OCI-LY3 (cell line): Measurements from ENCODE around the gene CORO6.

Source experiments
- H2AFZ ChIP-seq: fragments of 200-600, 300-600 bp; shearing (Covaris generic); 2 replicates; pipeline ENCODE4 v1.6.0; 2014; ENCODE audit warnings: antibody characterized with exemption, low read depth, low read length
- H3K27ac ChIP-seq: fragments of 200-600, 300-600 bp; sonication (generic); 2 replicates; pipeline ENCODE4 v1.5.1; 2014; ENCODE audit warnings: mild to moderate bottlenecking, low read length, moderate library complexity, mixed read lengths
- H3K27me3 ChIP-seq: fragments of 200-600, 300-600 bp; sonication (generic); 2 replicates; pipeline ENCODE4 v1.6.1; 2014; ENCODE audit warnings: low read depth, low read length, mixed read lengths
- H3K36me3 ChIP-seq: fragments of 200-600, 300-600 bp; sonication (generic); replicated peaks from 2 replicates; pipeline ENCODE3; 2014; ENCODE audit warnings: low read depth, low read length, mixed read lengths
- H3K4me1 ChIP-seq: fragments of 300-600, 200-600 bp; sonication (generic); 2 replicates; pipeline ENCODE4 v1.6.1; 2014; ENCODE audit warnings: low read length, mixed read lengths
- H3K4me2 ChIP-seq: fragments of 200-600, 300-600 bp; sonication (generic); 2 replicates; pipeline ENCODE4 v1.6.1; 2014; ENCODE audit warnings: low read length, mixed read lengths
- H3K4me3 ChIP-seq: fragments of 300-600, 200-600 bp; sonication (generic); 2 replicates; pipeline ENCODE4 v1.5.1; 2014; ENCODE audit warnings: antibody characterized with exemption, mild to moderate bottlenecking, low read length, moderate library complexity
- H3K79me2 ChIP-seq: fragments of 300-600, 200-600 bp; shearing (Covaris generic); 2 replicates; pipeline ENCODE4 v1.6.1; 2014; ENCODE audit warnings: mild to moderate bottlenecking, low read length, mixed read lengths
- H3K9ac ChIP-seq: fragments of 300-600, 200-600 bp; shearing (Covaris generic); 2 replicates; pipeline ENCODE4 v1.6.0; 2014; ENCODE audit warnings: mild to moderate bottlenecking, low read length, moderate library complexity
- H3K9me3 ChIP-seq: fragments of 200-600, 300-600 bp; shearing (Covaris generic); 2 replicates; pipeline ENCODE4 v1.6.1; 2014; ENCODE audit warnings: low read length, mixed read lengths; ENCODE audit not compliant: insufficient read depth
- H4K20me1 ChIP-seq: fragments of 200-600, 300-600 bp; sonication (generic); 2 replicates; pipeline ENCODE4 v1.6.1; 2016; ENCODE audit warnings: low read length, mixed read lengths; ENCODE audit not compliant: insufficient read depth
- EZH2phosphoT487 ChIP-seq: fragments of 200-600 bp; shearing (Covaris generic); IDR thresholded peaks from 2 replicates; pipeline ENCODE4 v1.6.1; 2018; ENCODE audit warnings: antibody characterized with exemption, mixed run types, low read depth
- TF ChIP-seq, protein P1 (sequence below): fragments of 200-600, 300-600 bp; sonication (generic); IDR thresholded peaks from 2 replicates; pipeline ENCODE4 v1.5.1; 2014; ENCODE audit warnings: antibody characterized with exemption, low read length, low read depth

Gene CORO6

DNA sequence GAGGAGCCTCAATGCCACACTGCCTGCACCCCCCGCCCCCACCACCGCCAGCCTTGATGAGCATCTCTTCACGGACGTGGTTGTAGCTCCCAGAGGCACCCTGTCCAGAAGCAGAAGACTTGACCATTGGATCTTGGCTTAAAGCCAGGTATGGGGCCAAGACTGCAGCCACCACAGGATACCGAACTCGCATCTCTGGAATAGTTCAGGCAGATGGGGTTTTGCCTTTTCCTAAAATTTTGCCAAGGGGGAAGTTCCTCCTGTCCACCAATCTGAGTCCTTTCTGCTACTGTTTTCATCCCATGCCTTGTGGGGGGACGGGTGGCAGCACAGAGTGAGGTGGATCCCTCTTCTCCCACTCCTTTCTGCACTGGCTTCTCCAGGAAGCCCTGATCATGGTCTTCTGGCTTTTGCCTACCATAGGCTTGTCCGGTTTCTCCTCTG lies 939 bp downstream of the CORO6 start:
- TF ChIP-seq, protein P1, sequence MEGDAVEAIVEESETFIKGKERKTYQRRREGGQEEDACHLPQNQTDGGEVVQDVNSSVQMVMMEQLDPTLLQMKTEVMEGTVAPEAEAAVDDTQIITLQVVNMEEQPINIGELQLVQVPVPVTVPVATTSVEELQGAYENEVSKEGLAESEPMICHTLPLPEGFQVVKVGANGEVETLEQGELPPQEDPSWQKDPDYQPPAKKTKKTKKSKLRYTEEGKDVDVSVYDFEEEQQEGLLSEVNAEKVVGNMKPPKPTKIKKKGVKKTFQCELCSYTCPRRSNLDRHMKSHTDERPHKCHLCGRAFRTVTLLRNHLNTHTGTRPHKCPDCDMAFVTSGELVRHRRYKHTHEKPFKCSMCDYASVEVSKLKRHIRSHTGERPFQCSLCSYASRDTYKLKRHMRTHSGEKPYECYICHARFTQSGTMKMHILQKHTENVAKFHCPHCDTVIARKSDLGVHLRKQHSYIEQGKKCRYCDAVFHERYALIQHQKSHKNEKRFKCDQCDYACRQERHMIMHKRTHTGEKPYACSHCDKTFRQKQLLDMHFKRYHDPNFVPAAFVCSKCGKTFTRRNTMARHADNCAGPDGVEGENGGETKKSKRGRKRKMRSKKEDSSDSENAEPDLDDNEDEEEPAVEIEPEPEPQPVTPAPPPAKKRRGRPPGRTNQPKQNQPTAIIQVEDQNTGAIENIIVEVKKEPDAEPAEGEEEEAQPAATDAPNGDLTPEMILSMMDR = no peak
- no peak for TF ChIP-seq EZH2phosphoT487
- H3K9ac ChIP-seq = peak overlapping the region; percentile 36; the same call in 1 of the 2 replicates
- H3K9me3 ChIP-seq = no peaks in the 10 kb centered on the region
- no peaks in the 10 kb centered on the region for H3K79me2 ChIP-seq
- H2AFZ ChIP-seq = no peak overlapping the region
- H3K4me3 ChIP-seq = peak overlapping the region; percentile 80
- H3K4me1 ChIP-seq = peaks cover 7% of the 10 kb centered on the region; the same call in 1 of the 2 replicates
- H3K36me3 ChIP-seq = no peaks in the 10 kb centered on the region
- peak overlapping the region; percentile 69 for H3K4me2 ChIP-seq
- no peaks in the 10 kb centered on the region; the same call in 1 of the 2 replicates for H3K27me3 ChIP-seq
- no peak overlapping the region for H3K27ac ChIP-seq
- H4K20me1 ChIP-seq = 0 out of 2 replicates have a peak, but pooled peaks cover 1% of the 10 kb centered on the region

DNA sequence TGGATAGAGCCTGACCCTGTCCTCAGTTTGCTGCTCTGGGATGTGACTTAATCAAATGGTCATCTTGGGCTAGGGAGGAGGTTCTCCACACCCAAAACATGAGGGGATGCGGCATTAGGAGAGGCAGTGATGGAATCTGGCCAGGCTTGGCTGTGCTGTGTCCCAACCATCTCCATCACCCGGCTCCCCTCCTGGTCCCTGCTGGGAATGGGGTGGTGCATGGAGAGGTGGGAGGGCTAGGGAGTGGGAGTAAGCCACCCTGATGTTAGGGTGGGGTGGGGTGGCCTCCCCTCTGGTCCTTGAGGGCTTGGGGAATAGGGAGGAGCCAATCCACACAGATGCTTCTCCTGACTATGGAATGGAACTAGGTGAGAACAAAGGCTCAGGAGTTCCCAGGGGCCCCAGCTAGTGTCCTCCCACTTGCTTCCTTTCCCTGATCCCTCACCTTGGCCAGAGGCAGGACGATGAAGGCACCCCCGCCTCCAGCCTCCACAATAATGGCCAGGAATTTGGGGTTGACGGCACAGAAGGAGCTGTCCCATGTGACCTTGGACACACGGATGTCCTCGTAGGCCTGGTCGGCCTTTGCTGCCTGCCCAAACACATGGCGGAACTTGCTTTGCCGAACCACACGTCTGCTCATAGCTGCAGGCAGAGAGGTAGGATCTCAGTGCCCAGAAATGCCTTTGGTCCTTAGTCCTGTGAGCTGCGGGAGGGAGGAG lies 1.8 kb downstream of the CORO6 start:
- no peak overlapping the region for H3K4me3 ChIP-seq
- peaks cover 6% of the 10 kb centered on the region for H4K20me1 ChIP-seq
- no peak overlapping the region for H3K4me2 ChIP-seq
- no peaks in the 10 kb centered on the region for H3K79me2 ChIP-seq
- TF ChIP-seq, protein P1 = no peak
- no peak for TF ChIP-seq EZH2phosphoT487
- H3K9ac ChIP-seq = no peak overlapping the region
- H3K36me3 ChIP-seq = no peaks in the 10 kb centered on the region
- no peaks in the 10 kb centered on the region for H3K9me3 ChIP-seq
- H3K27me3 ChIP-seq = no peaks in the 10 kb centered on the region; the same call in 1 of the 2 replicates
- H2AFZ ChIP-seq = no peak overlapping the region
- H3K4me1 ChIP-seq = peaks cover 8% of the 10 kb centered on the region; the same call in 1 of the 2 replicates
- H3K27ac ChIP-seq = no peak overlapping the region

DNA sequence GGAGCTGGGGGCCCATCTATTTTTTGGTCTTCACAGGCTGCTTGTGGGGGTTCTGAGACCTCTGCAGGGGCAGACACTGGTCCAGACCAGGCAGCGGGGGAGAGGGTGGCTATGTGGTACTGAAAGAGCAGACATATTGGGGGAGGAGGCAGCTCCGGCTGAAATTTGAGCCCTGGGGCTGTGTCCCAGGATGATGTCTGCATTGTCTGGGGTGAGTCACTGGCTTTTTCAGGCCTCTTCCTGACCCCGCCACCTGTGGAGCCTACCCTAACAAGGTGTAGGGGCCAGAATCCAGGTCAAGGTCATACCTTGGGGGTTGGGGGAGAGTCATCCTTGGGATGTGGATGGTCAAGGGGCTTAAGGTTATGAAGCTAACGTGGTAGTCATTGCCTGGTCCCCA lies 2.4 kb downstream of the CORO6 start:
- H3K27ac ChIP-seq = no peak overlapping the region
- no peaks in the 10 kb centered on the region for H3K79me2 ChIP-seq
- no peaks in the 10 kb centered on the region for H3K36me3 ChIP-seq
- H4K20me1 ChIP-seq = peaks cover 6% of the 10 kb centered on the region
- no peaks in the 10 kb centered on the region; the same call in 1 of the 2 replicates for H3K27me3 ChIP-seq
- H3K9ac ChIP-seq = no peak overlapping the region
- H3K4me1 ChIP-seq = peaks cover 9% of the 10 kb centered on the region; the same call in 1 of the 2 replicates
- no peaks in the 10 kb centered on the region for H3K9me3 ChIP-seq
- H3K4me2 ChIP-seq = no peak overlapping the region
- H2AFZ ChIP-seq = no peak overlapping the region
- no peak overlapping the region for H3K4me3 ChIP-seq
- TF ChIP-seq, protein P1 = no peak
- no peak for TF ChIP-seq EZH2phosphoT487

DNA sequence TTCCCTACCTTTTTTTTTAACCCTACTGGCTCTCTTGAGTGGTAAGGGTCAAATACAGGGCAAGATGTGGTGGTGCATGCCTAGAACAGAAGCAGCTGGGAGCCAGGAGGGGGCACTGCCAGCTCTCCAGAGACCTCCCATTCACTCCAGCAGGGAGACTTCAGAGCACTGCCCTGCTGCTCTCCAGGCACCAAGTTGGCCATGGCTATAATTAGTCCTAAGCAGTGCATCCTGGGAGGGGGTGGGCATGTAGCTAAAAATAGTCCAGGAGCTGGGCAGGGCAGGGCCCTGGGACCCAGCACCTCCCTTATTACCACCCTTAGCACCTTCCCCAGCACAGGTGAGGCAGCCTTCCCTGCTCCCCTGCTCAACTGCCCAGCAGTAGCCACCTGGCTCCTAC lies 3.5 kb downstream of the CORO6 start:
- H3K79me2 ChIP-seq = no peaks in the 10 kb centered on the region
- peaks cover 13% of the 10 kb centered on the region; the same call in 1 of the 2 replicates for H3K4me1 ChIP-seq
- no peak overlapping the region for H3K9ac ChIP-seq
- no peak overlapping the region for H3K27ac ChIP-seq
- no peak overlapping the region for H3K4me2 ChIP-seq
- H3K36me3 ChIP-seq = no peaks in the 10 kb centered on the region
- peaks cover 6% of the 10 kb centered on the region for H4K20me1 ChIP-seq
- no peak overlapping the region for H2AFZ ChIP-seq
- no peaks in the 10 kb centered on the region; the same call in 1 of the 2 replicates for H3K27me3 ChIP-seq
- H3K4me3 ChIP-seq = no peak overlapping the region
- TF ChIP-seq, protein P1 = peak; percentile 45
- no peak for TF ChIP-seq EZH2phosphoT487
- no peaks in the 10 kb centered on the region for H3K9me3 ChIP-seq
